ENCODE data around the gene MVB12B. TPM values are rescaled to one million over a fixed set of nuclear protein-coding genes. Genes with fewer than 3 reads are reported as not detected.

Gene MVB12B
- total and polyA plus RNA-seq, 2 of the 13 experiments (the other 11 are each of a cell fraction or from before 2014, with no cell fraction given) = 12.1 to 30.1 TPM

- no TSS peak for BruUV-seq (replicated peaks)
- Histone ChIP-seq H3K4me1 (ENCODE audit: insufficient read depth, low read length) (no peaks in the 10 kb centered on the region), H3K9ac (ENCODE audit: insufficient read depth, low read depth, low read length) (no peak overlapping the region), H2AFZ (ENCODE audit: low read length) (no peak overlapping the region), H3K4me3 (replicated peaks in 1 of 3; ENCODE audit: insufficient read depth in 1 of 3, low read depth in 2 of 3, low read length in 3 of 3) (no peak overlapping the region), H4K20me1 (ENCODE audit: insufficient read depth, low read length) (no peaks in the 10 kb centered on the region), H3K9me3 (ENCODE audit: low read length) (no peaks in the 10 kb centered on the region), H3K79me2 (ENCODE audit: insufficient read depth, low read length) (no peaks in the 10 kb centered on the region), H3K27ac (ENCODE audit: extremely low read length, insufficient read depth, low read length) (no peak overlapping the region), H3K4me2 (ENCODE audit: low read depth, low read length) (no peak overlapping the region), H3K27me3 (ENCODE audit: control insufficient read depth in 1 of 2, insufficient read depth in 2 of 2, low read length in 2 of 2) (no peaks in the 10 kb centered on the region), H3K36me3 (replicated peaks in 1 of 2; ENCODE audit: control insufficient read depth in 1 of 2, insufficient read depth in 2 of 2, low read length in 2 of 2) (peaks cover 0 to 44% of the 10 kb centered on the region in 2 experiments)
- ChIA-PET CTCF (ENCODE audit: low intra/inter-chr PET ratio, low total read pairs) (no interaction called here), POLR2A (no interaction called here)
- FAIRE-seq (no peak), DNase-seq (ENCODE audit: low spot score) (no peak), ATAC-seq (no peak)
- WGBS (ENCODE audit: low lambda C conversion rate) = 92% methylated on average over 7 of the region's 7 CpGs
- intact Hi-C loops (cut with micrococcal nuclease; ENCODE audit: unreplicated experiment) (no loop called here), in situ Hi-C loops (cut with HindIII; ENCODE audit: extremely low pct_ligation_motif_present, low pct_unique_long_range_greater_than_20kb) (no loop called here)
- TF ChIP-seq MED13 (CRISPR knock-in tag; IDR thresholded peaks at IDR 0.05) = no peak
- no peak for TF ChIP-seq SRSF9 (IDR thresholded peaks at IDR 0.05; ENCODE audit: borderline replicate concordance, insufficient read depth, low read depth, low read length, poor library complexity, severe bottlenecking)
- TF ChIP-seq GMEB1 (CRISPR knock-in tag; IDR thresholded peaks at IDR 0.05; ENCODE audit: borderline replicate concordance) = no peak
- TF ChIP-seq HHEX (CRISPR knock-in tag; IDR thresholded peaks at IDR 0.05) = no peak
These were observed 86.9 kb downstream of the MVB12B start for GRCh38 chr9:126413391-126414068.

GRCh38 chr9:126415741-126416370 is 89.2 kb downstream of the MVB12B start:
- H3K36me3 ChIP-seq (replicated peaks in 1 of 2; ENCODE audit: control insufficient read depth in 1 of 2, insufficient read depth in 2 of 2, low read length in 2 of 2) = peaks cover 0 to 25% of the 10 kb centered on the region in 2 experiments; a peak in 4 of 5 replicates
- ChIA-PET CTCF (ENCODE audit: low intra/inter-chr PET ratio, low total read pairs) (no interaction called here), POLR2A (no interaction called here)
- H2AFZ ChIP-seq (ENCODE audit: low read length) = no peak overlapping the region
- FAIRE-seq (no peak), DNase-seq (ENCODE audit: low spot score) (no peak), ATAC-seq (no peak)
- H3K4me3 ChIP-seq (replicated peaks in 1 of 3; ENCODE audit: insufficient read depth in 1 of 3, low read depth in 2 of 3, low read length in 3 of 3) = no peak overlapping the region
- no peak overlapping the region for H3K9ac ChIP-seq (ENCODE audit: insufficient read depth, low read depth, low read length)
- in situ Hi-C loops (cut with HindIII; ENCODE audit: extremely low pct_ligation_motif_present, low pct_unique_long_range_greater_than_20kb) (no loop called here), intact Hi-C loops (cut with micrococcal nuclease; ENCODE audit: unreplicated experiment) (no loop called here)
- BruUV-seq (replicated peaks) = no TSS peak
- H3K4me1 ChIP-seq (ENCODE audit: insufficient read depth, low read length) = 0 out of 2 replicates have a peak, but pooled peaks cover 3% of the 10 kb centered on the region
- H3K4me2 ChIP-seq (ENCODE audit: low read depth, low read length) = no peak overlapping the region
- 91% methylated on average over 14 of the region's 16 CpGs for WGBS (ENCODE audit: low lambda C conversion rate)
- no peaks in the 10 kb centered on the region for H4K20me1 ChIP-seq (ENCODE audit: insufficient read depth, low read length)
- H3K9me3 ChIP-seq (ENCODE audit: low read length) = no peaks in the 10 kb centered on the region
- H3K79me2 ChIP-seq (ENCODE audit: insufficient read depth, low read length) = no peaks in the 10 kb centered on the region
- H3K27me3 ChIP-seq (ENCODE audit: control insufficient read depth in 1 of 2, insufficient read depth in 2 of 2, low read length in 2 of 2) = no peaks in the 10 kb centered on the region
- H3K27ac ChIP-seq (ENCODE audit: extremely low read length, insufficient read depth, low read length) = no peak overlapping the region
- TF ChIP-seq ATRX (CRISPR knock-in tag; IDR thresholded peaks at IDR 0.05; ENCODE audit: borderline replicate concordance) (no peak), RERE (CRISPR knock-in tag; IDR thresholded peaks at IDR 0.05; ENCODE audit: low read depth) (no peak), TEF (CRISPR knock-in tag; IDR thresholded peaks at IDR 0.05) (no peak), KMT2A (CRISPR knock-in tag; IDR thresholded peaks at IDR 0.05) (no peak), CCDC6 (CRISPR knock-in tag; IDR thresholded peaks at IDR 0.05) (no peak)
